HCT116 (cell line): ENCODE measurements around the gene QRICH1. TPM values are rescaled to one million over a fixed set of nuclear protein-coding genes. Genes with fewer than 3 reads are reported as not detected.
A peak's percentile ranks its signal among the peaks of the same experiment; 100 is the strongest.

Source experiments
- ATAC-seq: fragments of 200-7000 bp; cut with Tn5 transposase; 2 replicates; pipeline ENCODE4 v1.9.1; 2020; ENCODE audit warnings: mild to moderate bottlenecking, moderate library complexity
- BruUV-seq: library from RNA; stranded (reverse); fragments of 400-500 nt; replicated peaks from 2 replicates; lab custom pipeline; 2021; lab: Mats Ljungman, UMichigan
- CTCF ChIA-PET: fragments of 300-600 bp; sonication (Branson Sonifier 250); formaldehyde crosslinking; loops from one replicate; lab custom pipeline; 2021; ENCODE audit warnings: antibody characterized with exemption; lab: Charles Lee
- POLR2A ChIA-PET: fragments of 300-600, 350-600 bp; sonication (Branson Sonifier 250); formaldehyde crosslinking; loops from one replicate; lab custom pipeline; 2021; ENCODE audit warnings: antibody characterized with exemption; lab: Charles Lee
- RAD21 ChIA-PET, 2 experiments: fragments of 300-600 bp; sonication (Branson Sonifier 250); formaldehyde crosslinking; loops; one replicate each; lab custom pipeline; 2023; ENCODE audit warnings: low total read pairs in 2 of 2; ENCODE audit not compliant: uncharacterized antibody in 2 of 2, unreplicated experiment in 2 of 2, low non-redundant PET in 1 of 2; lab: Charles Lee
- DNase-seq: peaks from one replicate; pipeline ENCODE4 v3.0.0-alpha.2; 2010; ENCODE audit warnings: low read depth, low spot score
- H2AFZ ChIP-seq: fragments of 200-600 bp; shearing (Covaris generic), sonication (generic); 2 replicates; pipeline ENCODE4 v1.6.1; 2017; ENCODE audit warnings: low read depth, mixed run types, mixed read lengths, antibody characterized with exemption, low read length; ENCODE audit not compliant: poor library complexity, severe bottlenecking
- H3K27ac ChIP-seq: 2 replicates; pipeline ENCODE4 v1.5.1; 2012; ENCODE audit warnings: low read depth, low read length
- H3K27me3 ChIP-seq: fragments of 200-600 bp; sonication (generic); 2 replicates; pipeline ENCODE4 v1.6.1; 2016; ENCODE audit warnings: mixed run types, low read length, mixed read lengths; ENCODE audit not compliant: insufficient read depth
- H3K36me3 ChIP-seq, 2 experiments: fragments of 200-500 bp in 1 of 2; fragments of 200-600 bp in 1 of 2; sonication (Bioruptor generic) in 1 of 2; sonication (generic) in 1 of 2; 2 replicates each; pipeline versions ENCODE4 v1.5.1 to v1.6.1; 2014 to 2016; ENCODE audit warnings: low read length in 2 of 2, inconsistent platforms in 1 of 2, mixed read lengths in 1 of 2, mixed run types in 1 of 2; ENCODE audit not compliant: insufficient read depth in 2 of 2, control insufficient read depth in 1 of 2
- H3K4me1 ChIP-seq, 2 experiments: fragments of 200-600 bp in 1 of 2; sonication (generic) in 1 of 2; 2 replicates each; pipeline versions ENCODE4 v1.5.1 to v1.6.1; 2012 to 2017; ENCODE audit warnings: low read length in 2 of 2, inconsistent platforms in 1 of 2, mild to moderate bottlenecking in 1 of 2, mixed read lengths in 1 of 2, mixed run types in 1 of 2, moderate library complexity in 1 of 2; ENCODE audit not compliant: insufficient read depth in 2 of 2, control insufficient read depth in 1 of 2
- H3K4me2 ChIP-seq: fragments of 200-600 bp; sonication (generic); 2 replicates; pipeline ENCODE4 v1.6.1; 2017; ENCODE audit warnings: mixed run types, low read length, mixed read lengths
- H3K4me3 ChIP-seq, 2 experiments: fragments of 200-600 bp in 1 of 2; sonication (generic) in 1 of 2; replicated peaks in 1 of 2; 2 replicates each; pipeline ENCODE4 v1.5.1; 2011 to 2016; ENCODE audit warnings: low read length in 2 of 2, control low read depth in 1 of 2, low read depth in 1 of 2, mild to moderate bottlenecking in 1 of 2, mixed read lengths in 1 of 2, mixed run types in 1 of 2
- H3K79me2 ChIP-seq: fragments of 200-600 bp; sonication (generic); 2 replicates; pipeline ENCODE4 v1.6.1; 2017; ENCODE audit warnings: mild to moderate bottlenecking, mixed run types, low read length, moderate library complexity, mixed read lengths; ENCODE audit not compliant: insufficient read depth
- H3K9ac ChIP-seq: fragments of 200-600 bp; sonication (generic); 2 replicates; pipeline ENCODE4 v1.6.1; 2016; ENCODE audit warnings: low read length, mixed read lengths
- H3K9me2 ChIP-seq: fragments of 200-600 bp; sonication (generic), shearing (Covaris generic); 2 replicates; pipeline ENCODE4 v1.6.1; 2017; ENCODE audit warnings: mixed run types, mild to moderate bottlenecking, moderate library complexity; ENCODE audit not compliant: insufficient read depth
- H3K9me3 ChIP-seq, 2 experiments: fragments of 200-500 bp in 1 of 2; fragments of 200-600 bp in 1 of 2; sonication (Bioruptor generic) in 1 of 2; sonication (generic) in 1 of 2; 2 replicates each; pipeline ENCODE4 v1.6.1; 2014 to 2017; ENCODE audit warnings: low read length in 2 of 2, mixed read lengths in 2 of 2, inconsistent platforms in 1 of 2, low read depth in 1 of 2, mild to moderate bottlenecking in 1 of 2, mixed run types in 1 of 2, moderate library complexity in 1 of 2; ENCODE audit not compliant: control insufficient read depth in 1 of 2, insufficient read depth in 1 of 2
- H4K20me1 ChIP-seq: fragments of 200-600 bp; sonication (generic), shearing (Covaris generic); 2 replicates; pipeline ENCODE4 v1.6.1; 2017; ENCODE audit warnings: mixed run types, mild to moderate bottlenecking, moderate library complexity; ENCODE audit not compliant: insufficient read depth
- CBX3 ChIP-seq: IDR thresholded peaks from 2 replicates; pipeline ENCODE4 v1.6.1; 2012; ENCODE audit warnings: low read depth
- EGR1 ChIP-seq: IDR thresholded peaks from 2 replicates; pipeline ENCODE4 v1.6.1; 2012; ENCODE audit warnings: low read depth
- ELF1 ChIP-seq: IDR thresholded peaks from 2 replicates; pipeline ENCODE4 v1.6.1; 2012; ENCODE audit warnings: low read depth, borderline replicate concordance
- EZH2 ChIP-seq: fragments of 200-600 bp; sonication (generic); IDR thresholded peaks from 2 replicates; pipeline ENCODE4 v1.6.1; 2017; ENCODE audit warnings: antibody characterized with exemption, mixed run types
- JUND ChIP-seq: IDR thresholded peaks from 2 replicates; pipeline ENCODE4 v1.6.1; 2012
- POLR2A ChIP-seq: IDR thresholded peaks from 2 replicates; pipeline ENCODE4 v1.7.0; 2011; ENCODE audit warnings: borderline replicate concordance; ENCODE audit not compliant: insufficient read depth, insufficient read length; ENCODE audit errors: extremely low read depth
- RAD21 ChIP-seq: IDR thresholded peaks from 2 replicates; pipeline ENCODE4 v1.6.1; 2012; ENCODE audit warnings: low read depth, mild to moderate bottlenecking
- SP1 ChIP-seq: IDR thresholded peaks from 2 replicates; pipeline ENCODE4 v1.6.1; 2012; ENCODE audit warnings: low read depth
- SRF ChIP-seq: IDR thresholded peaks from 2 replicates; pipeline ENCODE4 v1.6.1; 2012; ENCODE audit warnings: low read depth
- TCF7L2 ChIP-seq: IDR thresholded peaks from 2 replicates; pipeline ENCODE4 v1.7.0; 2011; ENCODE audit warnings: borderline replicate concordance, inconsistent platforms; ENCODE audit not compliant: insufficient read depth, insufficient read length; ENCODE audit errors: extremely low read depth
- YY1 ChIP-seq: IDR thresholded peaks from 2 replicates; pipeline ENCODE4 v1.6.1; 2011; ENCODE audit warnings: low read length, low read depth, moderate library complexity, mild to moderate bottlenecking; ENCODE audit not compliant: insufficient replicate concordance; ENCODE audit errors: extremely low read depth
- intact Hi-C: fragments of 100-400 bp; cut with micrococcal nuclease; formaldehyde crosslinking; loops from 2 replicates; pipeline ENCODE4 v1.10.0; 2022
- total RNA-seq: library from RNA; stranded (reverse); gene quantifications from one replicate; pipeline ENCODE4 v1.2.1, GENCODE V29; 2021; ENCODE audit not compliant: unreplicated experiment
- TF ChIP-seq, protein P1 (sequence below), 3 experiments: fragments of 200-600 bp in 1 of 3; sonication (generic) in 1 of 3; IDR thresholded peaks in 2 of 3; conservative IDR thresholded peaks in 1 of 3; 2 replicates each; pipeline ENCODE4 v1.5.1; 2012 to 2017; ENCODE audit warnings: low read depth in 2 of 3, low read length in 2 of 3, antibody characterized with exemption in 1 of 3, borderline replicate concordance in 1 of 3, control low read depth in 1 of 3, mild to moderate bottlenecking in 1 of 3, mixed read lengths in 1 of 3, mixed run types in 1 of 3, moderate library complexity in 1 of 3; ENCODE audit not compliant: insufficient read depth in 1 of 3
- TF ChIP-seq, protein P2 (sequence below): IDR thresholded peaks from 2 replicates; pipeline ENCODE4 v1.6.1; 2011; ENCODE audit warnings: mild to moderate bottlenecking, low read length, moderate library complexity; ENCODE audit not compliant: insufficient replicate concordance; ENCODE audit errors: extremely low read depth
- TF ChIP-seq, protein P3 (sequence below): IDR thresholded peaks from 2 replicates; pipeline ENCODE4 v1.6.1; 2012
- TF ChIP-seq, protein P4 (sequence below): IDR thresholded peaks from 2 replicates; pipeline ENCODE4 v1.6.1; 2012

The QRICH1 gene
- total RNA-seq, 1 experiment from 2014 or later, result 105 TPM

DNA sequence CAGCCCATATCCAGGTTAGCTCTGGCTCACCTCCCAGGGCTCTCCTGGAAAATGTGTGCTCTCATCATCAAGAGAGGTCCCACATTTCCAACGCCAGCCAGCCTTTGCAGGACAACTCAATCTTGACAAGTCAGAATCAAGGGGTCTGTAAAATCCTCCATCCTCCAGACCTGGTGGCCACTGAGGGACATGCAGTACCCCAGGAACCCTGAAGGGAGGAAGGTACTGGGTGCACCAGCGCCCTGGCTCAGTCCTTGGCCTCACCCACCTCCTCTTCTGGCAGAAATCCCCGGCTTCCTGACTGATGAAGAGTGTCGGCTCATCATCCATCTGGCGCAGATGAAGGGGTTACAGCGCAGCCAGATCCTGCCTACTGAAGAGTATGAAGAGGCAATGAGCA lies 92.7 kb downstream of the QRICH1 start:
- DNase-seq (no peak), ATAC-seq (peak; percentile 47; the same call in 1 of the 2 replicates)
- intact Hi-C loops, result no loop called here
- no peak for TF ChIP-seq ELF1
- TF ChIP-seq, protein P1, sequence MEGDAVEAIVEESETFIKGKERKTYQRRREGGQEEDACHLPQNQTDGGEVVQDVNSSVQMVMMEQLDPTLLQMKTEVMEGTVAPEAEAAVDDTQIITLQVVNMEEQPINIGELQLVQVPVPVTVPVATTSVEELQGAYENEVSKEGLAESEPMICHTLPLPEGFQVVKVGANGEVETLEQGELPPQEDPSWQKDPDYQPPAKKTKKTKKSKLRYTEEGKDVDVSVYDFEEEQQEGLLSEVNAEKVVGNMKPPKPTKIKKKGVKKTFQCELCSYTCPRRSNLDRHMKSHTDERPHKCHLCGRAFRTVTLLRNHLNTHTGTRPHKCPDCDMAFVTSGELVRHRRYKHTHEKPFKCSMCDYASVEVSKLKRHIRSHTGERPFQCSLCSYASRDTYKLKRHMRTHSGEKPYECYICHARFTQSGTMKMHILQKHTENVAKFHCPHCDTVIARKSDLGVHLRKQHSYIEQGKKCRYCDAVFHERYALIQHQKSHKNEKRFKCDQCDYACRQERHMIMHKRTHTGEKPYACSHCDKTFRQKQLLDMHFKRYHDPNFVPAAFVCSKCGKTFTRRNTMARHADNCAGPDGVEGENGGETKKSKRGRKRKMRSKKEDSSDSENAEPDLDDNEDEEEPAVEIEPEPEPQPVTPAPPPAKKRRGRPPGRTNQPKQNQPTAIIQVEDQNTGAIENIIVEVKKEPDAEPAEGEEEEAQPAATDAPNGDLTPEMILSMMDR (IDR thresholded peaks at IDR 0.05 in 2 of 3, conservative IDR thresholded peaks at IDR 0.05 in 1 of 3; ENCODE audit: borderline replicate concordance in 1 of 3, insufficient read depth in 1 of 3, low read depth in 2 of 3, low read length in 2 of 3), result peak in 2 of 3 experiments; percentile 23 to 25; a peak in 1 of 6 replicates
- ChIA-PET POLR2A (interaction anchor here (1.2 kb wide), 1 partner anchor 12 kb away, joined by 3 read pairs; the partner anchor contains the start of gene P4HTM), CTCF (no interaction called here), RAD21 (no interaction called here)
- Histone ChIP-seq H3K79me2 (no peaks in the 10 kb centered on the region), H4K20me1 (no peaks in the 10 kb centered on the region), H3K4me2 (no peak overlapping the region), H3K4me3 (no peak overlapping the region), H3K9me3 (no peaks in the 10 kb centered on the region), H3K27me3 (no peaks in the 10 kb centered on the region), H3K9ac (no peak overlapping the region), H3K4me1 (peaks cover 0 to 5% of the 10 kb centered on the region in 2 experiments; a peak in 3 of 4 replicates), H2AFZ (no peak overlapping the region), H3K36me3 (no peaks in the 10 kb centered on the region; a peak in 1 of 4 replicates), H3K9me2 (no peaks in the 10 kb centered on the region), H3K27ac (no peak overlapping the region)
- no TSS peak for BruUV-seq

DNA sequence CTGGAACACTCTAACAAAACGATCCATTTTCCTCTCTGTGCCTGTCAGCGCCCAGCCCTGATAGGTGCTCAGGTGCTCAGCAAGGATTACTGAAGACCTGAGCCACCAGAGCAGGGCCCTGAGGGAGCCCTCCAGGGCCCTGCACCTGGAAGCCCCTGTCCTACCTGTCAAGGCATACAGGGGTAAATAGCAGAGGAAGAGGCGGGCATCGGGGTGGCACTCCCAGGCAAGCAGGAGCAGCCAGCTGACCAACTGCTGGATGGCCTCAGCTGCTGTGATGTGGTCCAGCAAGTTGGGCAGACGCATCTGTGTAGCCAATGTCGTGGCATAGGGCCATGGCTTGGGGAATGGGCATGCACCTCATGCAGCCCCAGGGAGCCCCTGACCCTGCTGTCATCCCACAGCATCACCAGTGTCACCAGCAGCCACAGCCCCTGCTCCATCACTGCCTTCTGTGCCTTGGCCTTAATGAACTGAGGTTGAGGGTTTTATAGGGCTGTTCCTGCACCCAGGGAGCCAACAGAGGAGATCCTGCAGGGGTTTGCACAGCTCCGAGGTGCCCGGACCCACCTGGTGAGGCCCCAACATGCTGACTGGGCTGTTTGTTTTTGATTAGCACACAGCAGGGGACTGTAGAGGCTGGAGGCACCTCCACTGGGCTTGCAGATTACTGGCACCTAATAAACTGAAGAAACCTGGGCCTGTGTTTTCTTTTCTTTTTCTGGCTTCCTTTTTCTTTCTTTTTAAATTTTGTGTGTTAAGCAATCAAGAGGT lies 94.6 kb downstream of the QRICH1 start:
- no peak for ATAC-seq
- no peak overlapping the region for H2AFZ ChIP-seq
- no peak overlapping the region for H3K4me3 ChIP-seq
- ChIA-PET POLR2A (no interaction called here), RAD21 (no interaction called here), CTCF (interaction anchor here (1.5 kb wide), 1 partner anchor 11 kb away, joined by 4 read pairs; no protein-coding TSS in a partner anchor)
- H3K4me2 ChIP-seq, result no peak overlapping the region
- no peak overlapping the region for H3K9ac ChIP-seq
- no peaks in the 10 kb centered on the region for H3K27me3 ChIP-seq
- no TSS peak for BruUV-seq
- no peak overlapping the region for H3K27ac ChIP-seq
- no peaks in the 10 kb centered on the region for H4K20me1 ChIP-seq
- no peaks in the 10 kb centered on the region; a peak in 1 of 4 replicates for H3K4me1 ChIP-seq
- no peaks in the 10 kb centered on the region for H3K9me3 ChIP-seq
- peaks cover 2 to 3% of the 10 kb centered on the region in 2 experiments; a peak in 2 of 4 replicates for H3K36me3 ChIP-seq
- intact Hi-C loops, result no loop called here
- peaks cover 8% of the 10 kb centered on the region; the same call in 1 of the 2 replicates for H3K79me2 ChIP-seq
- DNase-seq, result no peak
- no peaks in the 10 kb centered on the region for H3K9me2 ChIP-seq
- TF ChIP-seq POLR2A (no peak), RAD21 (no peak), EGR1 (no peak), SRF (no peak), TCF7L2 (no peak), EZH2 (no peak), CBX3 (no peak), YY1 (no peak), SP1 (no peak), ELF1 (no peak), JUND (no peak)
- TF ChIP-seq, protein P2, sequence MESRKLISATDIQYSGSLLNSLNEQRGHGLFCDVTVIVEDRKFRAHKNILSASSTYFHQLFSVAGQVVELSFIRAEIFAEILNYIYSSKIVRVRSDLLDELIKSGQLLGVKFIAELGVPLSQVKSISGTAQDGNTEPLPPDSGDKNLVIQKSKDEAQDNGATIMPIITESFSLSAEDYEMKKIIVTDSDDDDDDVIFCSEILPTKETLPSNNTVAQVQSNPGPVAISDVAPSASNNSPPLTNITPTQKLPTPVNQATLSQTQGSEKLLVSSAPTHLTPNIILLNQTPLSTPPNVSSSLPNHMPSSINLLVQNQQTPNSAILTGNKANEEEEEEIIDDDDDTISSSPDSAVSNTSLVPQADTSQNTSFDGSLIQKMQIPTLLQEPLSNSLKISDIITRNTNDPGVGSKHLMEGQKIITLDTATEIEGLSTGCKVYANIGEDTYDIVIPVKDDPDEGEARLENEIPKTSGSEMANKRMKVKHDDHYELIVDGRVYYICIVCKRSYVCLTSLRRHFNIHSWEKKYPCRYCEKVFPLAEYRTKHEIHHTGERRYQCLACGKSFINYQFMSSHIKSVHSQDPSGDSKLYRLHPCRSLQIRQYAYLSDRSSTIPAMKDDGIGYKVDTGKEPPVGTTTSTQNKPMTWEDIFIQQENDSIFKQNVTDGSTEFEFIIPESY, result no peak
- TF ChIP-seq, protein P3, sequence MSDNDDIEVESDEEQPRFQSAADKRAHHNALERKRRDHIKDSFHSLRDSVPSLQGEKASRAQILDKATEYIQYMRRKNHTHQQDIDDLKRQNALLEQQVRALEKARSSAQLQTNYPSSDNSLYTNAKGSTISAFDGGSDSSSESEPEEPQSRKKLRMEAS, result no peak
- TF ChIP-seq, protein P4, sequence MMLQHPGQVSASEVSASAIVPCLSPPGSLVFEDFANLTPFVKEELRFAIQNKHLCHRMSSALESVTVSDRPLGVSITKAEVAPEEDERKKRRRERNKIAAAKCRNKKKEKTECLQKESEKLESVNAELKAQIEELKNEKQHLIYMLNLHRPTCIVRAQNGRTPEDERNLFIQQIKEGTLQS, result no peak
